GM06990 (cell line): ENCODE measurements around the gene UBE4B.
A peak's percentile ranks its signal among the peaks of the same experiment; 100 is the strongest.

Source experiments
- DNase-seq: peaks from one replicate; pipeline ENCODE4 v3.0.0-alpha.2; 2011; ENCODE audit not compliant: insufficient read length; ENCODE audit errors: extremely low read depth
- H3K27me3 ChIP-seq: replicated peaks from 2 replicates; pipeline ENCODE4 v1.6.0; 2011; ENCODE audit warnings: low read length; ENCODE audit not compliant: control insufficient read depth, insufficient read depth
- H3K36me3 ChIP-seq: 2 replicates; pipeline ENCODE4 v1.5.1; 2011; ENCODE audit warnings: low read length; ENCODE audit not compliant: control insufficient read depth, insufficient read depth
- H3K4me3 ChIP-seq: replicated peaks from 2 replicates; pipeline ENCODE4 v1.5.1; 2011; ENCODE audit warnings: low read depth, mild to moderate bottlenecking, control low read depth, low read length
- TF ChIP-seq, protein P1 (sequence below): IDR thresholded peaks from 2 replicates; pipeline ENCODE4 v1.5.1; 2011; ENCODE audit warnings: low read length, control low read depth, mild to moderate bottlenecking, inconsistent platforms; ENCODE audit not compliant: insufficient read depth, poor library complexity, severe bottlenecking

Gene UBE4B

GRCh38 chr1:10171995-10172669, 139.4 kb downstream of the UBE4B start:
- Histone ChIP-seq H3K4me3 (no peak overlapping the region), H3K36me3 (peaks cover 10% of the 10 kb centered on the region), H3K27me3 (no peaks in the 10 kb centered on the region)
- no peak for DNase-seq
- TF ChIP-seq, protein P1, sequence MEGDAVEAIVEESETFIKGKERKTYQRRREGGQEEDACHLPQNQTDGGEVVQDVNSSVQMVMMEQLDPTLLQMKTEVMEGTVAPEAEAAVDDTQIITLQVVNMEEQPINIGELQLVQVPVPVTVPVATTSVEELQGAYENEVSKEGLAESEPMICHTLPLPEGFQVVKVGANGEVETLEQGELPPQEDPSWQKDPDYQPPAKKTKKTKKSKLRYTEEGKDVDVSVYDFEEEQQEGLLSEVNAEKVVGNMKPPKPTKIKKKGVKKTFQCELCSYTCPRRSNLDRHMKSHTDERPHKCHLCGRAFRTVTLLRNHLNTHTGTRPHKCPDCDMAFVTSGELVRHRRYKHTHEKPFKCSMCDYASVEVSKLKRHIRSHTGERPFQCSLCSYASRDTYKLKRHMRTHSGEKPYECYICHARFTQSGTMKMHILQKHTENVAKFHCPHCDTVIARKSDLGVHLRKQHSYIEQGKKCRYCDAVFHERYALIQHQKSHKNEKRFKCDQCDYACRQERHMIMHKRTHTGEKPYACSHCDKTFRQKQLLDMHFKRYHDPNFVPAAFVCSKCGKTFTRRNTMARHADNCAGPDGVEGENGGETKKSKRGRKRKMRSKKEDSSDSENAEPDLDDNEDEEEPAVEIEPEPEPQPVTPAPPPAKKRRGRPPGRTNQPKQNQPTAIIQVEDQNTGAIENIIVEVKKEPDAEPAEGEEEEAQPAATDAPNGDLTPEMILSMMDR: no peak

GRCh38 chr1:10173582-10173981, 140.8 kb downstream of the UBE4B start:
- DNase-seq: peak; percentile 68
- no peak overlapping the region for H3K4me3 ChIP-seq
- TF ChIP-seq, protein P1: peak; percentile 3
- no peaks in the 10 kb centered on the region for H3K27me3 ChIP-seq
- H3K36me3 ChIP-seq: peaks cover 6% of the 10 kb centered on the region

DNA sequence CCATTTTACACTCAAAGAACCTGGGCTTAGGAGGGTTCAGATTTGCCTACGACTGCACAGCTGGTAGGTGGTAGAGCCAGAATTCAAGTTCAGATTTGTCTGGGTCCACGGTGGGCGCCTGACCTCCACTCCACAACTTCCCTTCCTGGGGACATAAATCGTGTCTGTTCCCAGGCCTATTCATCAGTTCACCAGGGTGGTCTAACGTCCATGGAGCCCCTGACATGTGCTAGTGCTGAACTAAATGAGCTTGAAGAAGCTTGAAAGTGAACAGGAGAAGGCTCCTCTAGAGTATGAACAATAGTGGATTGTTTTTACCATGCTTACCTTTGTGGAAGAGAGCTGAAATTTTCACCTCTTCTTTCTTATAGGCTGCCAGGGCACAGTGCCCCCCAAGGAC, 145.1 kb downstream of the UBE4B start:
- TF ChIP-seq, protein P1: no peak
- H3K27me3 ChIP-seq: no peaks in the 10 kb centered on the region
- H3K36me3 ChIP-seq: peaks cover 7% of the 10 kb centered on the region
- no peak overlapping the region for H3K4me3 ChIP-seq
- no peak for DNase-seq

DNA sequence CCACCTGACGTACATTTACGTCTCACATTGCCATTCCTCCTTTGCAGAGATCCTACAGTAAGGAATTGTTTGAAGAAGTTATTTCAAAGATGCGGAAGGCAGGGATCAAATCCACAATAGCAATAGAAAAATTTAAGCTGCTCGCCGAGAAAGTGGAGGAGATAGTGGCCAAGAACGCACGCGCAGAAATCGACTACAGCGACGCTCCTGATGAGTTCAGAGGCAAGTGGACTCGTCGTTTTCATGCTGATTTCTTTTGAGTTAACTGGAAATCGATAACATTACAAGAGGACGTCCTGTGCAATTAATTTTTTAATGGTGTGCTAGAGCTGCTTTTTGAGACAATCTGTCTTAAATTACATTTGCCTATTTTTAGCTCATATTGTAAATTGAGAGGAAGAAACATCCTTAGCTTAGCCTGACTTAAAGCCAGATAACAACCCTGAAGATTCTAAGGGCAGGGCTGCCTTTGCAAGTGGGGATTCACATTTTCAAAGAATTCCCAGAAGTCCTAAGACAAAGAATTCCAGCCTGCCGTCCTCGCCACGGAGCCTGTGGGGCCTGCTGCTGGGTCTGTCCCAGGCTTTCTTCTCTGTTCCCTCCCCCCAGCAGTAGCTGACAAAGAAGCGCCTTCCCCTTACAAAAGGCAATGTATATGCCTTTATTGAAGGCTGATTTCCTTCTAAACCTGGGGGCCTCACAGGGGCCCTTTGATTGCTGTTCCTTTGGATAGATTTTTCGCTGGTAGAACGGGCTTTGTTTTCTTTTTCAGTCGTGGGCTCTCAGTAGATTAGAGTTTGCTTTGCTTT, 146.0 kb downstream of the UBE4B start:
- Histone ChIP-seq H3K36me3 (peaks cover 7% of the 10 kb centered on the region), H3K27me3 (no peaks in the 10 kb centered on the region), H3K4me3 (no peak overlapping the region)
- TF ChIP-seq, protein P1: no peak
- no peak for DNase-seq

- TF ChIP-seq, protein P1: no peak
- Histone ChIP-seq H3K27me3 (no peaks in the 10 kb centered on the region), H3K4me3 (no peak overlapping the region), H3K36me3 (peaks cover 7% of the 10 kb centered on the region)
- no peak for DNase-seq
Measured at GRCh38 chr1:10179406-10180091, 146.8 kb downstream of the UBE4B start.
